Keratinocyte (primary cell): ENCODE results near the gene SLC22A12.

Experiments
- EZH2 ChIP-seq: IDR thresholded peaks from one replicate; pipeline ENCODE4 v1.6.1; 2012; ENCODE audit warnings: inconsistent platforms, mild to moderate bottlenecking, low read length, moderate library complexity
- TF ChIP-seq, protein P1 (sequence below), 3 experiments: IDR thresholded peaks in 1 of 3; conservative IDR thresholded peaks in 1 of 3; optimal IDR thresholded peaks in 1 of 3; 2 replicates in 2 of 3; 3 replicates in 1 of 3; pipeline versions ENCODE3 to v1.5.1; 2011; ENCODE audit warnings: low read length in 3 of 3, mild to moderate bottlenecking in 3 of 3, moderate library complexity in 2 of 3, control low read depth in 1 of 3, inconsistent platforms in 1 of 3; ENCODE audit not compliant: insufficient read depth in 2 of 3; ENCODE audit errors: extremely low read depth in 1 of 3

DNA sequence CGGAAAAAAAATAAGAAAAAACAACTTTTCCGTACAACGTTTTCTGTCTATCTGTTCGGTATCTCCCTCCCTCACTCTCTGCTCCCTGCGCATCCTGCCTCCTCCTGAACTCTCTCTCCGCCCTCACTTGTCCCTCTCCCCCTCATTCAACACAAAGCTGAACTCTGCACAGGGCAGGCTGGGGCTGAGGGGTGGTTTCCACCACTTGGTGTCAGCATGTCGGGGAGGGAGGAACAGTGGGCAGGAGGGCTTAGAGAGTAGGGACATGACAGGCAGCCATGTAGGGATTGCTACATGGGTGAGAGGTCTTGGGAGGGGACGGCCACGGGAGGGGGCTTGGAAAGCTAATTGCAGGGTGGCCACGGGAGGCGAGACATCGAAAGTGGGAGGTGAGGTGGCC, 17.6 kb downstream of the SLC22A12 start:
- TF ChIP-seq, protein P1, sequence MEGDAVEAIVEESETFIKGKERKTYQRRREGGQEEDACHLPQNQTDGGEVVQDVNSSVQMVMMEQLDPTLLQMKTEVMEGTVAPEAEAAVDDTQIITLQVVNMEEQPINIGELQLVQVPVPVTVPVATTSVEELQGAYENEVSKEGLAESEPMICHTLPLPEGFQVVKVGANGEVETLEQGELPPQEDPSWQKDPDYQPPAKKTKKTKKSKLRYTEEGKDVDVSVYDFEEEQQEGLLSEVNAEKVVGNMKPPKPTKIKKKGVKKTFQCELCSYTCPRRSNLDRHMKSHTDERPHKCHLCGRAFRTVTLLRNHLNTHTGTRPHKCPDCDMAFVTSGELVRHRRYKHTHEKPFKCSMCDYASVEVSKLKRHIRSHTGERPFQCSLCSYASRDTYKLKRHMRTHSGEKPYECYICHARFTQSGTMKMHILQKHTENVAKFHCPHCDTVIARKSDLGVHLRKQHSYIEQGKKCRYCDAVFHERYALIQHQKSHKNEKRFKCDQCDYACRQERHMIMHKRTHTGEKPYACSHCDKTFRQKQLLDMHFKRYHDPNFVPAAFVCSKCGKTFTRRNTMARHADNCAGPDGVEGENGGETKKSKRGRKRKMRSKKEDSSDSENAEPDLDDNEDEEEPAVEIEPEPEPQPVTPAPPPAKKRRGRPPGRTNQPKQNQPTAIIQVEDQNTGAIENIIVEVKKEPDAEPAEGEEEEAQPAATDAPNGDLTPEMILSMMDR (optimal IDR thresholded peaks at IDR 0.05 in 1 of 3, IDR thresholded peaks at IDR 0.05 in 1 of 3, conservative IDR thresholded peaks at IDR 0.05 in 1 of 3; ENCODE audit: extremely low read depth in 1 of 3, insufficient read depth in 2 of 3, low read length in 3 of 3), result no peak
- TF ChIP-seq EZH2, result no peak
